Urothelium cell line (cell line): ENCODE results near the gene TMEM62.

Experiments used
- DNase-seq: peaks from one replicate; pipeline ENCODE4 v3.0.0; 2011; ENCODE audit warnings: low spot score, mixed read lengths
- FAIRE-seq: peaks from 2 replicates; lab custom pipeline; 2011; peaks lifted over from hg19 to GRCh38; lab: Jason Lieb, UNC

The TMEM62 gene

GRCh38 chr15:43133430-43134156, at the start of gene TMEM62:
Gene TMEM62 (plus strand): TSS chr15:43133586. CDS start chr15:43133803, 217 bp downstream.
- FAIRE-seq: no peak
- peak; percentile 84 for DNase-seq

DNA sequence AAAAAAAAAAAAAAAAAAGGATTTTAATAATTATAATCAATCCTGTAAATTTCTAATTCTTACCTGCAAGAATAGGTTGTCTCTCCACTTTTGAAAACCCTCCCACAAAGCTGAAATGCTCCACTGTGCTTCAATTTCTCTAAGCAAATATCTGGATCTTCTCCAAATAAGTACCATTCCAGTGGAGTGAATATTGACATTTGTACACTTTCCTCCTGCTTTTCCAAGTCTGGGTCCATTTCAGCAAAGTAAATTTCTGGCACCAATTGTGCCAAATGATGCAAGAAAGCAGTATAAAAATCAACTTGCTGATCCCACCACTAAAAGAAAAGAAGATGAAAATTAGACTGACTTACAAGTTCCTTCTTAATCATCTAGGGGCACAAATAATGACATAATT, 47.5 kb upstream of the TMEM62 start:
- no peak for DNase-seq
- no peak for FAIRE-seq

- DNase-seq (no peak), FAIRE-seq (no peak)
Observed at GRCh38 chr15:43086551-43086950, 46.8 kb upstream of the TMEM62 start.

GRCh38 chr15:43091859-43092258, 41.5 kb upstream of the TMEM62 start:
- FAIRE-seq (no peak), DNase-seq (no peak)

GRCh38 chr15:43093026-43093425, 40.4 kb upstream of the TMEM62 start:
- DNase-seq (no peak), FAIRE-seq (no peak)

DNA sequence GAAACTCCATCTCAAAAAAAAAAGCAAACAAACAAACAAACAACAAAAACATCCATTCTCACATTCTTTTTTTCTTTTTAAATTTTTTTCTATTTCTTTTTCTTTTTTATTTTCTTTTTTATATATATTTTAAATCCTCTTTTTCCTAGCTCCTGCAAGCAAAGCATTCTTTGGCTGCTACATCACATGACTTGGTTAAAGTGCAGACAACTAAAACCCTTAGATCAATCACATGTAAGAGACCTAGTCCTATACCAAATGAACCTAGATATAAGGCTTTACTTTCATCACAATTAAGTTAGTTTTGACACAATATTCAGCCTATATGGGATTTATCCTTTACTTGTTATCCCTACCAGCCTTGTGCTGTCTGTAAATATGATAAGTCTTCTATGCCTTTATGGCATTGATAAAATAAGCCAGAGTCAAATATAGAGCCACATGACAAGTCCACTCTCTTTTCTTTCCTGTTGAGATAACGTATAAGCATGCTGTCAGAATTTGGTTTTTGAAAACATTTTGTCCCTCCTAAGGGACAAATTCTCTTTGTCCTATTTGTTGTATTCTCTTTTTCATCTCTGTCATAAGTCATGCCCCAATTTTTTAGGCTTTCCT, 38.9 kb upstream of the TMEM62 start:
- DNase-seq: no peak
- FAIRE-seq: no peak

DNA sequence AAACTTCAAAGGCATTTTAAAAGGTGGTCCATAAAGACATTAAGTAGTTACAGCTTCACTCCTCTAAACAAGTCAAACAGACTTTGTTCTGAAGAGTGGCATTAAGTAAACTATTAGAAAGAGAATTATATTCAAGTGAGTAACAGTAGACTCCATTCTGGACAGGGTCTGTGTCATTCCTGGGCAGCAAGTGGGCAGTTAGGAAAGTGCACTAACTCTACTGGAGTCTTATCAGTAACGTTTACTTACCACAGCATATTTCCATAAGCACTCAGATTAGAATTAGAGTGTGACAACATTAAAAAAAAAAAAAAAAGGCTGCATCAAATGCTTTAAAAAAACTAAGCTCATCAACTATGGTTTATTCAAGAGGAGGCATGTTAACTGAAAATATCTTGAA, 38.1 kb upstream of the TMEM62 start:
- DNase-seq (no peak), FAIRE-seq (no peak)

DNA sequence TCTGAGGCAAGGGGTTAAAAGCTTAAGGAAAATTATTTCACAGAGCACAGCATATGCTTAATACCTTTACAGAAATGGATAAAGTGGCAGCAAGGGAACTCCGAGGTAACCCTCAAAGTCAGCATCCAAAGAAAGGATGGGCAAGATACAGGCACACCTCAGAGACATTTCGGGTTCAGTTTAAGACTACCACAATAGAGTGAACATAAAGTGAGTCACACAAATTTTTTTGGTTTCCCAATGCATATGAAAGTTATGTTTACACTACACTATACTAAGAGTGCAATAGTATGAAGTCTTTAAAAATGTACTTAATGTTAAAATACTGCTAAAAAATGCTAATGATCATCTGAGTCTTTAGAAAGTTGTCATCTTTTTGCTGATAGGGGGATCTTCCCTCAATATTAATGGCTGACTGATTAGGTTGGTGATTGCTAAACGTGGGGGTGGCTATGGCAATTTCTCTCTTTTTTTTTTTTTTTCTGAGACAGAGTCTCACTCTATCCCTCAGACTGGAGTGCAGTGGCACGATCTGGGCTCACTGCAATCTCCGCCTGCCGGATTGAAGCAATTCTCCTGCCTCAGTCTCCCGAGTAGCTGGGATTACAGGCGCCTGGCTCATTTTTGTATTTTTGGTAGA, 37.6 kb upstream of the TMEM62 start:
- DNase-seq: no peak
- FAIRE-seq: no peak

DNA sequence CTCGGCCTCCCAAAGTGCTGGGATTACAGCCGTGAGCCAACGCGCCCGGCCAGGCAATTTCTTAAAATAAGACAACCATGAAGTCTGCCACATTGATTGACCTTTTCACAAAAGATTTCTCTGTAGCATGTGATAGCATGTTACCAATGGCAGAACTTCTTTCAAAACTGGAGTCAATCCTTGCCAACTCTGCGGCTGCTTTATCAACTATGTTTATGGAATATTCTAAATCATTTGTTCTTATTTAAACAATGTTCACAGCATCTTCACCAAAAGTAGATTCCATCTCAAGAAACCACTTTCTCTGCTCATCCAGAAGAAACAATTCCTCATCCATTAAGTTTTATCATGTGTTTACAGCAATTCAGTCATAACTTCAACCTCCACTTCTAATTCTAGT, 37.0 kb upstream of the TMEM62 start:
- FAIRE-seq (no peak), DNase-seq (no peak)

DNA sequence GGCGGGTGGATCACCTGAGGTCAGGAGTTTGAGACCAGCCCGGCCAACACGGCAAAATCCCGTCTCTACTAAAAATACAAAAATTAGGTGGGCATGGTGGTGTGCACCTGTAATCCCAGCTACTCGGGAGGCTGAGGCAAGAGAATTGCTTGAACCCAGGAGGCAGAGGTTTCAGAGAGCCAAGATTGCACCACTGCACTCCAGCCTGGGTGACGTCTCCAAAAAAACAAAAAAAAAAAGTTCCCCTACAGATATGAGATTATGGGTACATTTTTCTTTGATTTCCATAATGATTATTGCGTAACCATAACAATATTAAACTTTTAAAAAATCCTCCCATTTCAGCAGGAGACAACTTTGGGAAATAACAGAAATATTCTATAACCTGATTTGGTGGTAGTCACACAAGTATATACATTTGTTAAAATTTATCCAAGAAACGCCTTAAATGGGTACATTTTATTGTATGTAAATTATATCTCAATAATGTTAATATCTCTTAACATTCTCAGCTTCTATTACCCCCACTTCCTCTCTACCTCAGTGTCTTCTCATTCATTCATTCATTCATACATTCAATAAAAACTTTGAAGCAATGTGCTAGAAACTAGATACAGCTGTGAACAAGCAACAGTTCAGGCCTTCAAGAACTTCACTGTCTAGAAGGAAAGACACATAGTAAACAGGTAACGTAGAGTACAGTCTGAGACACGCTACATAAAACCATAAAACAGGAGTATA, 34.1 kb upstream of the TMEM62 start:
- DNase-seq (no peak), FAIRE-seq (no peak)

DNA sequence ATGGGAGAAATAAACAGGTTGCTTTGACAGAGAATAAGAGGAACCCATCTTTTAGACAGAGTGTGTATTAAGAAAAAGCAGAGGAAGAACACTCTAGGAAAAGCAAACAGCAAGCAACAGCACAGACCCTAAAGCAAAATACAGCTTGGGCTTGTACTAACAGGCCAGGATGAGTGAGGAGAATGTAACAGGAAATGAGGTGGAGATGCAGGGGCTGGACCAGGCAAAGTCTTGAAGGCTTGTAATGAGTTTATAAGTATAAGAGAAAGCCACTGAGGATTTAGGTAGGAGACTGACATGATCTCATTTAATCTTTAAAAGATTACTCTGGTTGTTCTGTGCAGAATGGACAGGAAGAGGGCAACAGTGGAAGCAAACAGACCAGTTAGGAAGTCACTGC, 32.4 kb upstream of the TMEM62 start:
- FAIRE-seq: no peak

DNA sequence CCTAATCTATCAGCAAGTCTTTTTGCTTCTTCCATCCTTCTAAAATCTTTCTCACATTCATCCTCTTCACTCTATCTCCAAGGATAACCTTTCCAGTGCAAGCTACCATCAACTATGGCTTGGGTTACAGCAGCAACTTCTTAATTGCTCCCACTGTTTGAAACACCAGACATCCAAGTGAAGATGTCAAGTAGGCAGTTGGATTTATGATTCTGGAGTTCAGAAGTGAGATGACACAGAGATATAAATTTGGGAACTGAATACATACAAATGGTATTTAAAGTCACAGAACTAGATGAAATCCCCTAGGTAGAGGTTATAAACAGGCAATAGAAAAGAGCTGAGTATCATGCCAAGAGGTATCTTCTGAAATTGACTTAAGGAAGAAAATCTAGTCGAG, 31.2 kb upstream of the TMEM62 start:
- FAIRE-seq: no peak
- DNase-seq: no peak

More for the DNA sequence above, 32.4 kb upstream of the TMEM62 start:
- DNase-seq: no peak

GRCh38 chr15:43103907-43104306, 29.5 kb upstream of the TMEM62 start:
- DNase-seq (no peak), FAIRE-seq (no peak)

- FAIRE-seq: no peak
- DNase-seq: peak; percentile 26
Observed at GRCh38 chr15:43104426-43104825, 29.0 kb upstream of the TMEM62 start.

DNA sequence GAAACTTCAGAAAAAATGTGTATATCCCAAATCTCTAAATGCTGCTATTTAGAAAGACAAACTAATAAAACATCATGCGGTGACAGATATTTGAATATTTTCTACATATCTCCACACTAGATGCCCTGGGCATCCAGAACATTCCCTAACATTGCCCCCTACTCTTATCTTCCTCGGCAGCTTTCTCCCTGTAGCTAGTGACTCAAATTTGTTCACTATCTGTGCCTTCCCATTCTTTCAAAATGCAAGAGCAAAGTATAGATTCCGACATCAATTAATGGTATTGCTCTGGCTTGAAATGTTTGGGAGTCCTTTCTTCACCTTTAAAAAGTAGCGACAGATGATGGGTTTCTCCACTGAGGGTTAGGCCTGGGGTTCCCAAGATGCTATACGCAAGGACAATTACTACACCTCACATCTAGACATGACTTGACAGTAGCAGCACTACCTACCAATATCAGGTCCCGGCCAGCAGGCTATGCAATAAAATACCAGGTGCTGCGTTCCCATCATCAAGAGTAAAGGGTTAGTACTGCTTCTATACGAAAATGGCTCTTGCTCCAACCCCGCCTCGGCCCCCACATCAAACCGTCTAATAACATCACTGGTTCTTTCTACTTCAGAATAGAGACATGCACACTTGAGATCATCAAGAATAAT, 28.2 kb upstream of the TMEM62 start:
- peak; percentile 18 for DNase-seq

DNA sequence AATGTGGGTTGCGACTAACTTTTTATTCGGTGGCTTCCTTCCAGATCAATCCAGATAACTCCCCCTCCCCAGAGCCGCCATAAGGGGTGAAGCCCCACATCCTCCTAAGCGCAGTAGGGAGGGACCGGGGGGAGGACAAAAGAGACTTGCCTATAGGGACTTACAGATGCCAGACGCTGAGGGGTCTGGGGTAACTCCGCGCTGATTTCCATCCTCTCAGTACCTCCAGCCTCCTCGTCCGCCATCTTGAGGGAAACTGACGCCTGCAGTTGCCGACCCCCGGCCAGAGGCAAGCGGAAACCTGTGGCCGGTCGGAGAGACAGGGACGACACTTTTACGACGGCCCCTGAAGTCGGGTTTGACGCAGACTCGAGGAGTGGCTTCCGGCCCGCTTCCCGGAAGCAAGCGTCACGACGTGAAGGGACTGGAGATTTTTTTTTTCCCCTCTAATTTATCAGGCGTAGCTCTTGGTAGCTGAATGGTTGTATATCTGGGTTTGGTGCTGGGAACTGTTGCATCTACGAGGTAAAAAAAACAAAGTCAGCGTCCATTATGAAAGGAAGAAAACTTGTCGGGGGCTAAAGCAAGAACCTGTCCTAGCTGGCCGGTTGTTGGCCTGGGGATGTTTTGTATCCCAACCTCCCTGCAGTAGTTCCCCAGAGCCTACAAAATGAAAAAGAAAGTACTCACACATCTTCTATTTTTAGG, 27.5 kb upstream of the TMEM62 start, which contains the start of gene UBR1:
UBR1 (minus strand) TSS at position 261 of the 708 bp plus-strand sequence; CDS start at position 245, 16 bp downstream.
- no peak for FAIRE-seq
- DNase-seq: peak; percentile 92

More for the DNA sequence above, 28.2 kb upstream of the TMEM62 start:
- FAIRE-seq: no peak

GRCh38 chr15:43106486-43106829, 26.9 kb upstream of the TMEM62 start:
- DNase-seq (no peak), FAIRE-seq (no peak)

- FAIRE-seq: no peak
- DNase-seq: no peak
Observed at GRCh38 chr15:43107751-43108150, 25.6 kb upstream of the TMEM62 start.

DNA sequence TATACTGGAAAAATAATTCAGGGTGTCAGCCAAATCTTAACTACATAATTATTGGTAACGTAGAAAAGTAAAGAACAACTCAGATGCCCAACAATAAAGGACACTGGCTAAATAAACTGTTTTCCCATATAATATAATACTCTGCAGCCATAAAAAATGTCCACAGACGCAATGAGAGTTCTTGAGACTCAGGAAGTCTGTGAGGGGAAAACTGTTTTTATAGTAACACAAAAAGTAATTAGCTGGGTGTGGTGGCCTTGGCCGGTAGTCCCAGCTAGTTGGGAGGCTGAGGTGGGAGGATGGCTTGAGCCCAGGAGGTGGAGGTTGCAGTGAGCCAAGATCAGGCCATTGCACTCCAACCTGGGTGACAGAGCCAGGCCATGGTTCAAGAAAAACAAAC, 22.0 kb upstream of the TMEM62 start:
- FAIRE-seq: no peak
- no peak for DNase-seq

GRCh38 chr15:43118286-43118685, 15.1 kb upstream of the TMEM62 start:
- FAIRE-seq: no peak
- DNase-seq: no peak
